GM12872 (cell line): ENCODE results near the gene CFAP299.

ENCODE experiments used
- TF ChIP-seq, protein P1 (sequence below): IDR thresholded peaks from 3 replicates; pipeline ENCODE4 v1.5.1; 2011; ENCODE audit warnings: low read depth, mild to moderate bottlenecking, low read length, moderate library complexity; ENCODE audit not compliant: insufficient read depth

CFAP299 gene

GRCh38 chr4:80334568-80334967 lies 962 bp upstream of the CFAP299 start:
- TF ChIP-seq, protein P1, sequence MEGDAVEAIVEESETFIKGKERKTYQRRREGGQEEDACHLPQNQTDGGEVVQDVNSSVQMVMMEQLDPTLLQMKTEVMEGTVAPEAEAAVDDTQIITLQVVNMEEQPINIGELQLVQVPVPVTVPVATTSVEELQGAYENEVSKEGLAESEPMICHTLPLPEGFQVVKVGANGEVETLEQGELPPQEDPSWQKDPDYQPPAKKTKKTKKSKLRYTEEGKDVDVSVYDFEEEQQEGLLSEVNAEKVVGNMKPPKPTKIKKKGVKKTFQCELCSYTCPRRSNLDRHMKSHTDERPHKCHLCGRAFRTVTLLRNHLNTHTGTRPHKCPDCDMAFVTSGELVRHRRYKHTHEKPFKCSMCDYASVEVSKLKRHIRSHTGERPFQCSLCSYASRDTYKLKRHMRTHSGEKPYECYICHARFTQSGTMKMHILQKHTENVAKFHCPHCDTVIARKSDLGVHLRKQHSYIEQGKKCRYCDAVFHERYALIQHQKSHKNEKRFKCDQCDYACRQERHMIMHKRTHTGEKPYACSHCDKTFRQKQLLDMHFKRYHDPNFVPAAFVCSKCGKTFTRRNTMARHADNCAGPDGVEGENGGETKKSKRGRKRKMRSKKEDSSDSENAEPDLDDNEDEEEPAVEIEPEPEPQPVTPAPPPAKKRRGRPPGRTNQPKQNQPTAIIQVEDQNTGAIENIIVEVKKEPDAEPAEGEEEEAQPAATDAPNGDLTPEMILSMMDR, result no peak

- TF ChIP-seq, protein P1, result no peak
Observed at GRCh38 chr4:80335226-80335553, 340 bp upstream of the CFAP299 start.

- TF ChIP-seq, protein P1, result no peak
Observed at GRCh38 chr4:80336582-80336981, 1.1 kb downstream of the CFAP299 start.

- TF ChIP-seq, protein P1, result no peak
Observed at GRCh38 chr4:80340036-80340435, 4.5 kb downstream of the CFAP299 start.

- TF ChIP-seq, protein P1, result no peak
Observed at GRCh38 chr4:80343887-80344286, 8.4 kb downstream of the CFAP299 start.

- TF ChIP-seq, protein P1, result no peak
Observed at GRCh38 chr4:80360084-80360483, 24.6 kb downstream of the CFAP299 start.

DNA sequence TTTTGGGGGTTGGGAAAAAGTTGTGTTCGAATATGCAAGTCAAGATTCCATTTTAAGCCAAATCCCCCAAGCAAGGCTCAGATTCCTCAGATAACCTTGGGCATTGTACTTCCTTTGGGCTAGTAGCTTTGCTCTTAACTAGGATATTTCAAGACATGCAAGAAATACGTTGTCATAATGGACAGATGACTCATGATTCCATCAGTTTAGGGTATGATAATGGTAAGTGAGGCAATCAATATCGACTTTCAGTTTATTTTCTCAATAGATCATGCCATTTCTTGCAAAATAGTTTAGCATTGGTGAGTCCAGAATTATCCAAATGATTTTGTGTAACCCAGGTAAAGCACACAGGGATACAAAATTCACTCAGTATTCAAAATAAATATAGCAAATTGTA lies 25.4 kb downstream of the CFAP299 start:
- TF ChIP-seq, protein P1, result no peak
